A549 (cell line): Measurements from ENCODE around the gene EGFLAM.

Experiments used
- CHD2 ChIP-seq: fragments of 150-350 bp; IDR thresholded peaks from 2 replicates; pipeline ENCODE4 v1.6.1; 2014; ENCODE audit warnings: low read length; ENCODE audit not compliant: partially characterized antibody
- CTCF ChIP-seq: fragments of >200 bp; sonication (Bioruptor Twin); formaldehyde crosslinking; IDR thresholded peaks from 3 replicates; pipeline ENCODE4 v1.5.1; 2016
- EP300 ChIP-seq, 2 experiments: fragments of >200 bp; sonication (Bioruptor Twin); formaldehyde crosslinking; IDR thresholded peaks; 2 replicates in 1 of 2; 3 replicates in 1 of 2; pipeline ENCODE4 v1.6.1; 2016 to 2017
- HOXA7 ChIP-seq: fragments of 250-450 bp; sonication (Bioruptor Pico); IDR thresholded peaks from 2 replicates; pipeline ENCODE4 v1.5.0; 2020; ENCODE audit warnings: mild to moderate bottlenecking, moderate library complexity
- JUNB ChIP-seq: fragments of >200 bp; sonication (Bioruptor Twin); formaldehyde crosslinking; IDR thresholded peaks from 2 replicates; pipeline ENCODE4 v1.6.1; 2016
- MAFK ChIP-seq: fragments of 450-650 bp; IDR thresholded peaks from 2 replicates; pipeline ENCODE4 v1.6.1; 2014; ENCODE audit not compliant: partially characterized antibody
- MAZ ChIP-seq: fragments of 150-350 bp; IDR thresholded peaks from 2 replicates; pipeline ENCODE4 v1.6.1; 2014; ENCODE audit warnings: antibody characterized with exemption, low read depth, low read length, borderline replicate concordance
- PBX3 ChIP-seq: IDR thresholded peaks from 2 replicates; pipeline ENCODE4 v1.6.1; 2012
- POLR2A ChIP-seq: IDR thresholded peaks from 2 replicates; pipeline ENCODE4 v1.6.1; 2012; ENCODE audit warnings: mild to moderate bottlenecking, low read length
- RFX5 ChIP-seq: fragments of 450-650 bp; IDR thresholded peaks from 2 replicates; pipeline ENCODE4 v1.7.1; 2014; ENCODE audit warnings: antibody characterized with exemption, mild to moderate bottlenecking, moderate library complexity
- SMC3 ChIP-seq: fragments of >200 bp; sonication (Bioruptor Twin); formaldehyde crosslinking; IDR thresholded peaks from 3 replicates; pipeline ENCODE4 v1.6.1; 2018; ENCODE audit warnings: inconsistent platforms
- TF ChIP-seq, protein P1 (sequence below): fragments of 450-650 bp; IDR thresholded peaks from 2 replicates; pipeline ENCODE4 v1.6.1; 2014; ENCODE audit warnings: antibody characterized with exemption

DNA sequence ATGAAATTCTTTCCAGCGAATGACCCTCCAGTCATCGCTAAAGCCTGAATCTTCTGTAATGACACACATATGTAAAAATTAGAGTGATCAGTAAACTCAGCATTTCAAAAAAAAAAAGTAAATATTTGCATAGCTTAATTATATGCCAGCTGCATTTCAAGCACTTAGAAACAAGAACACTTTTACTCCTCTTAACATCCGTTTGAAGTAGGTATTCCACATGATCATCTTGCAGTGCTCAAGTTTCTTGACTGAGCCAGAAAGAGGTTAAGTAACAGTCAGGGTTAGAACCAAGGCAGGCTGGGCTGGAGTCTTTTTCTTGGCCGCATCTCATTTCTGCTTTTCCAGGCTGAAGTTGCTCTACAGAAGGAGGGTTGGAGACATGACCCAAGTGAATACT, 27.6 kb downstream of the EGFLAM start:
- TF ChIP-seq CTCF (no peak), RFX5 (no peak), MAFK (no peak), PBX3 (no peak), MAZ (no peak), SMC3 (no peak), HOXA7 (CRISPR knock-in tag) (no peak), POLR2A (no peak), CHD2 (no peak), EP300 (IDR thresholded peaks at IDR 0.05) (no peak), JUNB (no peak)
- TF ChIP-seq, protein P1, sequence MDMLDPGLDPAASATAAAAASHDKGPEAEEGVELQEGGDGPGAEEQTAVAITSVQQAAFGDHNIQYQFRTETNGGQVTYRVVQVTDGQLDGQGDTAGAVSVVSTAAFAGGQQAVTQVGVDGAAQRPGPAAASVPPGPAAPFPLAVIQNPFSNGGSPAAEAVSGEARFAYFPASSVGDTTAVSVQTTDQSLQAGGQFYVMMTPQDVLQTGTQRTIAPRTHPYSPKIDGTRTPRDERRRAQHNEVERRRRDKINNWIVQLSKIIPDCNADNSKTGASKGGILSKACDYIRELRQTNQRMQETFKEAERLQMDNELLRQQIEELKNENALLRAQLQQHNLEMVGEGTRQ, result no peak
